ENCODE measurements around the gene TFPI. TPM values are rescaled to one million over a fixed set of nuclear protein-coding genes. Genes with fewer than 3 reads are reported as not detected.

The TFPI gene
- total RNA-seq, 1 experiment from 2014 or later: 29.1 TPM

DNA sequence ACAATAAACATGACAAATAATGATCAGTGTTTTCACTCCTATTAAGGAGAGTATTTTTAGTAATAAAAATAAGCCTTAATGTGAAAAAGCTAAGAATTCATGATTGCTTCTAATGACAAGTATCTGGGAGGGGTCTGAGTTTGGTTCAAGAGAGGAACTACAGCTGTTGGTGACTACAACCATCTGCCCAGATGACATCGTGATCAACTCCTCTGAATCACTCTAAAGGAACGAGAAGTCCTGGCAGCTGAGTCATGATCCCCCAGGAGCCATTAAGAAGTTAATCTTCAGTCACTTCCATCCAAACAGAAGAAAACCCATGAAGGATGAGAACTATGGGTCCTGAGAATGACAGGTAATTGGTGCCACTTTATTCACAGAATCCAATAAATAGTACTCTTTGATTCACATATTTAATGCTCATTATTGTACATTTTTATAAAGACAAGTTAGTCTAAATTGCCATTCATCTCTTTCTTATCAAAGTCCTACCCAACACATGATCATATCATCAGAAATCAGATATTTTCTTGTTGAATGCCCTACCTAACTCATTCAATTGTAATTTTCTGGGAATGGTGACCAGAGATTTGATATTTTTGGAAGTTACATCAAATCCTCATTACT, 6.8 kb downstream of the TFPI start:
- Histone ChIP-seq H3K79me2 (ENCODE audit: insufficient read depth, low read length) (peaks cover 6% of the 10 kb centered on the region; the same call in 1 of the 2 replicates), H3K9me2 (ENCODE audit: insufficient read depth) (no peaks in the 10 kb centered on the region), H4K20me1 (ENCODE audit: insufficient read depth) (no peaks in the 10 kb centered on the region), H3K9ac (ENCODE audit: low read length) (peak overlapping the region; percentile 53), H3K4me2 (ENCODE audit: low read length) (peak overlapping the region; percentile 77), H3K27me3 (ENCODE audit: insufficient read depth, low read length) (no peaks in the 10 kb centered on the region), H3K27ac (ENCODE audit: low read depth, low read length) (peak overlapping the region; percentile 93; the same call in 1 of the 2 replicates), H3K36me3 (ENCODE audit: control insufficient read depth in 1 of 2, insufficient read depth in 2 of 2, low read length in 2 of 2) (no peaks in the 10 kb centered on the region), H2AFZ (ENCODE audit: low read depth, low read length, poor library complexity, severe bottlenecking) (no peak overlapping the region), H3K4me3 (replicated peaks in 1 of 2; ENCODE audit: low read depth in 1 of 2, low read length in 2 of 2) (peak overlapping the region in 1 of 2 experiments; percentile 20; a peak in 2 of 4 replicates), H3K9me3 (ENCODE audit: control insufficient read depth in 1 of 2, insufficient read depth in 1 of 2, low read depth in 1 of 2, low read length in 2 of 2) (no peaks in the 10 kb centered on the region), H3K4me1 (ENCODE audit: control insufficient read depth in 1 of 2, insufficient read depth in 2 of 2, low read length in 2 of 2) (peaks cover 61 to 91% of the 10 kb centered on the region in 2 experiments)
- peak; percentile 85 for ATAC-seq
- CTCF ChIA-PET: interaction anchor here (2.2 to 4.1 kb wide), 3 partner anchors 33 to 47 kb away, joined by 10 to 27 read pairs (median 25); no protein-coding TSS in a partner anchor
- POLR2A ChIA-PET: interaction anchor here (1.3 kb wide), 1 partner anchor 48 kb away, joined by 3 read pairs; no protein-coding TSS in a partner anchor
- TF ChIP-seq YY1 (IDR thresholded peaks at IDR 0.05; ENCODE audit: extremely low read depth, insufficient replicate concordance, low read depth, low read length) (peak; percentile 69), SIN3A (IDR thresholded peaks at IDR 0.05; ENCODE audit: low read depth) (peak; percentile 97), CEBPB (IDR thresholded peaks at IDR 0.05; ENCODE audit: low read depth) (peak; percentile 70), ZNF274 (IDR thresholded peaks at IDR 0.05; ENCODE audit: low read depth, low read length) (no peak), EGR1 (IDR thresholded peaks at IDR 0.05; ENCODE audit: low read depth) (peak; percentile 30; the same call in 1 of the 2 replicates), TCF7L2 (IDR thresholded peaks at IDR 0.05; ENCODE audit: borderline replicate concordance, extremely low read depth, insufficient read depth, insufficient read length) (no peak), SRF (IDR thresholded peaks at IDR 0.05; ENCODE audit: low read depth) (no peak), MAX (IDR thresholded peaks at IDR 0.05) (peak; percentile 70), CBX3 (IDR thresholded peaks at IDR 0.05; ENCODE audit: low read depth) (peak; percentile 93; the same call in 1 of the 2 replicates), JUND (IDR thresholded peaks at IDR 0.05) (peak; percentile 97), ATF3 (IDR thresholded peaks at IDR 0.05) (peak; percentile 76), POLR2AphosphoS5 (IDR thresholded peaks at IDR 0.05; ENCODE audit: low read depth, low read length) (peak; percentile 73), FOSL1 (IDR thresholded peaks at IDR 0.05; ENCODE audit: low read depth) (peak; percentile 95), SP1 (IDR thresholded peaks at IDR 0.05; ENCODE audit: low read depth) (peak; percentile 83)
- BruUV-seq (replicated peaks): TSS peak; percentile 86
- peak; percentile 92 for DNase-seq (ENCODE audit: low read depth, low spot score)
- intact Hi-C loops (cut with micrococcal nuclease): no loop called here
- RAD21 ChIA-PET (ENCODE audit: low non-redundant PET in 1 of 2, low total read pairs in 2 of 2, uncharacterized antibody in 2 of 2, unreplicated experiment in 2 of 2): no interaction called here

Data from HCT116 (cell line).